ENCODE data around the gene ARMC7. TPM values are rescaled to one million over a fixed set of nuclear protein-coding genes. Genes with fewer than 3 reads are reported as not detected.
A peak's percentile ranks its signal among the peaks of the same experiment; 100 is the strongest.

ARMC7 gene
- total and polyA plus RNA-seq, 2 of the 13 experiments (the other 11 are each of a cell fraction or from before 2014, with no cell fraction given): 3.9 to 4.2 TPM

DNA sequence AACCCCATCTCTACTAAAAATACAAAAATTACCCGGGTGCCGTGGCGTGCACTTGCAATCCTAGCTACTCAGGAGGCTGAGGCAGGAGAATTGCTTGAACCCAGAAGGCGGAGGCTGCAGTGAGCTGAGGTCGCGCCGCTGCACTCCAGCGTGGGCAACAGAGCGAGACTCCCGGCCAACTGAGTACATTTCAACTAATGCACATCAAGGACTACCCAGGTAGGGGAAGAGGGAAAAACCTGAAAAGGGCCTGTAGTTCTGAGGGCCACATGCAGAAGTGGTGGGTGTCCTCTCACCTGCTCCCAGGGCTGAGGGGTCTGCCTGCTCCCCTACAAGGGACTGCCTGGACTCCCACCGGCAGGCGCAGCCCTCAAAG lies 22.6 kb upstream of the ARMC7 start (continued):
- peak; percentile 55; the same call in 1 of the 2 replicates for TF ChIP-seq ZNF414 (CRISPR knock-in tag; IDR thresholded peaks at IDR 0.05)
- TF ChIP-seq, protein P1, sequence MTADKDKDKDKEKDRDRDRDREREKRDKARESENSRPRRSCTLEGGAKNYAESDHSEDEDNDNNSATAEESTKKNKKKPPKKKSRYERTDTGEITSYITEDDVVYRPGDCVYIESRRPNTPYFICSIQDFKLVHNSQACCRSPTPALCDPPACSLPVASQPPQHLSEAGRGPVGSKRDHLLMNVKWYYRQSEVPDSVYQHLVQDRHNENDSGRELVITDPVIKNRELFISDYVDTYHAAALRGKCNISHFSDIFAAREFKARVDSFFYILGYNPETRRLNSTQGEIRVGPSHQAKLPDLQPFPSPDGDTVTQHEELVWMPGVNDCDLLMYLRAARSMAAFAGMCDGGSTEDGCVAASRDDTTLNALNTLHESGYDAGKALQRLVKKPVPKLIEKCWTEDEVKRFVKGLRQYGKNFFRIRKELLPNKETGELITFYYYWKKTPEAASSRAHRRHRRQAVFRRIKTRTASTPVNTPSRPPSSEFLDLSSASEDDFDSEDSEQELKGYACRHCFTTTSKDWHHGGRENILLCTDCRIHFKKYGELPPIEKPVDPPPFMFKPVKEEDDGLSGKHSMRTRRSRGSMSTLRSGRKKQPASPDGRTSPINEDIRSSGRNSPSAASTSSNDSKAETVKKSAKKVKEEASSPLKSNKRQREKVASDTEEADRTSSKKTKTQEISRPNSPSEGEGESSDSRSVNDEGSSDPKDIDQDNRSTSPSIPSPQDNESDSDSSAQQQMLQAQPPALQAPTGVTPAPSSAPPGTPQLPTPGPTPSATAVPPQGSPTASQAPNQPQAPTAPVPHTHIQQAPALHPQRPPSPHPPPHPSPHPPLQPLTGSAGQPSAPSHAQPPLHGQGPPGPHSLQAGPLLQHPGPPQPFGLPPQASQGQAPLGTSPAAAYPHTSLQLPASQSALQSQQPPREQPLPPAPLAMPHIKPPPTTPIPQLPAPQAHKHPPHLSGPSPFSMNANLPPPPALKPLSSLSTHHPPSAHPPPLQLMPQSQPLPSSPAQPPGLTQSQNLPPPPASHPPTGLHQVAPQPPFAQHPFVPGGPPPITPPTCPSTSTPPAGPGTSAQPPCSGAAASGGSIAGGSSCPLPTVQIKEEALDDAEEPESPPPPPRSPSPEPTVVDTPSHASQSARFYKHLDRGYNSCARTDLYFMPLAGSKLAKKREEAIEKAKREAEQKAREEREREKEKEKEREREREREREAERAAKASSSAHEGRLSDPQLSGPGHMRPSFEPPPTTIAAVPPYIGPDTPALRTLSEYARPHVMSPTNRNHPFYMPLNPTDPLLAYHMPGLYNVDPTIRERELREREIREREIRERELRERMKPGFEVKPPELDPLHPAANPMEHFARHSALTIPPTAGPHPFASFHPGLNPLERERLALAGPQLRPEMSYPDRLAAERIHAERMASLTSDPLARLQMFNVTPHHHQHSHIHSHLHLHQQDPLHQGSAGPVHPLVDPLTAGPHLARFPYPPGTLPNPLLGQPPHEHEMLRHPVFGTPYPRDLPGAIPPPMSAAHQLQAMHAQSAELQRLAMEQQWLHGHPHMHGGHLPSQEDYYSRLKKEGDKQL (CRISPR knock-in tag; IDR thresholded peaks at IDR 0.05; ENCODE audit: low read depth): no peak
- TF ChIP-seq ELF1 (CRISPR knock-in tag; IDR thresholded peaks at IDR 0.05): no peak
- TF ChIP-seq SMAD9 (CRISPR knock-in tag; IDR thresholded peaks at IDR 0.05): no peak
- TF ChIP-seq, protein P2, sequence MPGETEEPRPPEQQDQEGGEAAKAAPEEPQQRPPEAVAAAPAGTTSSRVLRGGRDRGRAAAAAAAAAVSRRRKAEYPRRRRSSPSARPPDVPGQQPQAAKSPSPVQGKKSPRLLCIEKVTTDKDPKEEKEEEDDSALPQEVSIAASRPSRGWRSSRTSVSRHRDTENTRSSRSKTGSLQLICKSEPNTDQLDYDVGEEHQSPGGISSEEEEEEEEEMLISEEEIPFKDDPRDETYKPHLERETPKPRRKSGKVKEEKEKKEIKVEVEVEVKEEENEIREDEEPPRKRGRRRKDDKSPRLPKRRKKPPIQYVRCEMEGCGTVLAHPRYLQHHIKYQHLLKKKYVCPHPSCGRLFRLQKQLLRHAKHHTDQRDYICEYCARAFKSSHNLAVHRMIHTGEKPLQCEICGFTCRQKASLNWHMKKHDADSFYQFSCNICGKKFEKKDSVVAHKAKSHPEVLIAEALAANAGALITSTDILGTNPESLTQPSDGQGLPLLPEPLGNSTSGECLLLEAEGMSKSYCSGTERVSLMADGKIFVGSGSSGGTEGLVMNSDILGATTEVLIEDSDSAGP (CRISPR knock-in tag; IDR thresholded peaks at IDR 0.05; ENCODE audit: borderline replicate concordance): 0 out of 2 replicates have a peak, but pooled peaks have one; percentile 12
- peak; percentile 26; the same call in 1 of the 2 replicates for TF ChIP-seq MTERF4 (CRISPR knock-in tag; IDR thresholded peaks at IDR 0.05)
- TF ChIP-seq NFIB (CRISPR knock-in tag; IDR thresholded peaks at IDR 0.05; ENCODE audit: borderline replicate concordance): no peak
- peak; percentile 15; the same call in 1 of the 2 replicates for TF ChIP-seq TBX2 (CRISPR knock-in tag; IDR thresholded peaks at IDR 0.05; ENCODE audit: borderline replicate concordance)
- no peak for TF ChIP-seq SRF (IDR thresholded peaks at IDR 0.05; ENCODE audit: low read depth, low read length)
- no peak for TF ChIP-seq SUZ12 (IDR thresholded peaks at IDR 0.05; ENCODE audit: low read depth, low read length)
- TF ChIP-seq ZFP1 (CRISPR knock-in tag; IDR thresholded peaks at IDR 0.05): no peak
- no peak for TF ChIP-seq BRD4 (CRISPR knock-in tag; IDR thresholded peaks at IDR 0.05)
- no peak for TF ChIP-seq SOX6 (IDR thresholded peaks at IDR 0.05)
- TF ChIP-seq SOX6 (CRISPR knock-in tag; IDR thresholded peaks at IDR 0.05): 0 out of 2 replicates have a peak, but pooled peaks have one; percentile 0
- TF ChIP-seq HOXA7 (CRISPR knock-in tag; IDR thresholded peaks at IDR 0.05): no peak
- TF ChIP-seq POGK (CRISPR knock-in tag; conservative IDR thresholded peaks at IDR 0.05): no peak
- TF ChIP-seq GABPA (IDR thresholded peaks at IDR 0.05; ENCODE audit: low read depth, low read length): no peak
- no peak for TF ChIP-seq GABPA (CRISPR knock-in tag; IDR thresholded peaks at IDR 0.05; ENCODE audit: low read depth)
- peak; percentile 41; the same call in 1 of the 2 replicates for TF ChIP-seq ZC3H4 (CRISPR knock-in tag; IDR thresholded peaks at IDR 0.05; ENCODE audit: borderline replicate concordance)
- no peak for TF ChIP-seq ZNF746 (CRISPR knock-in tag; IDR thresholded peaks at IDR 0.05)
- no peak; the same call in 1 of the 2 replicates for TF ChIP-seq ZFX (CRISPR knock-in tag; IDR thresholded peaks at IDR 0.05; ENCODE audit: low read depth)
